Daoy (cell line): Measurements from ENCODE around the gene SNX14. TPM values are rescaled to one million over a fixed set of nuclear protein-coding genes. Genes with fewer than 3 reads are reported as not detected.
"Not testable (repeated sequence)": the region's sequence is repeated elsewhere in the genome, so short reads cannot be mapped to it uniquely, and the experiment has no call there.

Experiments
- DNase-seq: peaks from one replicate; pipeline ENCODE4 v3.0.0-alpha.2; 2015; ENCODE audit warnings: low read depth
- total RNA-seq: library from RNA; depleted of rRNA; stranded (reverse); fragments of >200 nt; shearing (Covaris generic); gene quantifications from 2 replicates; pipeline ENCODE4 v1.2.3, GENCODE V29; 2014

The SNX14 gene
- total RNA-seq, 1 experiment from 2014 or later: 134 TPM

DNA sequence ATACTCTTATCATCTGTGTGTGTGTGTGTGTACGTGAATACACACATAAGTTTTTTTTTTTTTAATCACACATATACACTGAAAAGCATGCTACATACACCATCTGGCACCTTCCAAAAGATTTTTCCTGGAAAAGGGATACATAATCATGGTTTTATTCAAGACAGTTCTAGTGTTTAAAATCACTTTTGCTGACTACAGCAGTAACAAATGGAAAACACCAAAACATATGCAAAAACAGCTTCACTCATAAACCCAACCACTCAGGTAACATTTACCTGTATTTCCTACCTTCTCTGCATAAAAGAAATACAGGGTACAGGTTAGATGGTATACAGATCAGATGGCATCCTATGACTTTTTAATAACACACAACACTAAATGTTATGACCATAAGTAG lies 2.5 kb downstream of the SNX14 start:
- no peak for DNase-seq

DNA sequence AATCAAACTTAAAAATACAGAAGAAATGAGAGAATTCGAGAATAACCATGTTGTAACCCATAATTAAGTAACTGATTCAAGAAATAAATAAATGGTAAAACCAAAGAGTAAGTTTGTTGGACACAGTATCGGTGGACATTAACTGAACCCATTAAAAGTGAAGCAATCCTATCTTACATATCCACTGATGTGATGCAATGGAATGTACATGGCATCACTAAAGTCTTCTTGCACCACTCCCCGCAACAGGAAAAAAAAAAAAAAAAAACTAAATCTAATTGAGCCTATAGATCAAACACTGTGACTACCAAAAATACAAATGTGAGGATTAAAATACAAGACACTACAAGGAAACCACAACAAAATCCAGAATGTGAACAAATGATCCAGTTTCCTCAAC lies 7.9 kb downstream of the SNX14 start:
- no peak for DNase-seq

DNA sequence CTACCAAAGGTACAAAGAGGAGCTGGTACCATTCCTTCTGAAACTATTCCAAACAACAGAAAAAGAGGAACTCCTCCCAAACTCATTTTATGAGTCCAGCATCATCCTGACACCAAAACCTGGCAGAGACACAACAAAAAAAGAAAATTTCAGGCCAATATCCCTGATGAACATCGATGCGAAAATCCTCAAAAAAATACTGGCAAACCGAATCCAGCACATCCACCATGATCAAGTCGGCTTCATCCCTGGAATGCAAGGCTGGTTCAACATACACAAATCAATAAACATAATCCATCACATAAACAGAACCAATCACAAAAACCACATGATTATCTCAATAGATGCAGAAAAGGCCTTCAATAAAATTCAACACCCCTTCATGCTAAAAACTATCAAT lies 10.8 kb downstream of the SNX14 start:
- not testable (repeated sequence) for DNase-seq

DNA sequence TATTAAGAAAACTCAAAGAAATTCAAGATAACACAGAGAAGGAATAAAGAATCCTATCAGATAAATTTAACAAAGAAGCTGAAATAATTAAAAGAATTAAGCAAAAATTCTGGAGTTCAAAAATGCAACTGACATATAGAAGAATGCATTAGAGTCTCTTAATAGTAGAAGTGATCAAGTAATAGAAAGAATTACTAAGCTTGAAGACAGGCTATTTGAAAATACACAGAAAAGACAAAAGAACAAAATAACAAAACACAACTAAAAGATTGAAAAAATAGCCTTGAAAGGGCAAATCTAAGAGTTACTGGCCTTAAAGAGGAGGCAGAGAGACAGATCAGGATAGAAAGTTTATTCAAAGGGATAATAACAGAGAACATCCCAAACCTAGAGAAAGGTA lies 12.1 kb downstream of the SNX14 start:
- DNase-seq: no peak

DNA sequence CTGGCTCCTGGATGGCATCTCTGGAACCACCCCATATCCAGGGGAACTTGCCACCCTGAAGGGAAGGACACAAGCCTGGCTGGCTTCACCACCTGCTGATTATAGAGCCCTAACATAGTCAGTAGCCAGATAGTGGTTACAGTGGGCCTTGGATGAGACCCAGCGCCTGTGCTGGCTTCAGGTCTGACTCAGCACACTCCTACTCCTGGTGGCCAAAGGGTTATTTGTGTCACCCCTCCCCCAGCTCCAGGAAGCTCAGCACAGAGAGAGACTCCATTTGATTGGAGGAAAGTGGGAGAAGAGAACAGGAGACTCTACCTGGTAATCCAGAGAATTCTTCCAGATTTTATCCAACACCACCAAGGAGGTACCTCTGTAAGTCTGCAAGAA lies 12.8 kb downstream of the SNX14 start:
- peak; percentile 74 for DNase-seq

DNA sequence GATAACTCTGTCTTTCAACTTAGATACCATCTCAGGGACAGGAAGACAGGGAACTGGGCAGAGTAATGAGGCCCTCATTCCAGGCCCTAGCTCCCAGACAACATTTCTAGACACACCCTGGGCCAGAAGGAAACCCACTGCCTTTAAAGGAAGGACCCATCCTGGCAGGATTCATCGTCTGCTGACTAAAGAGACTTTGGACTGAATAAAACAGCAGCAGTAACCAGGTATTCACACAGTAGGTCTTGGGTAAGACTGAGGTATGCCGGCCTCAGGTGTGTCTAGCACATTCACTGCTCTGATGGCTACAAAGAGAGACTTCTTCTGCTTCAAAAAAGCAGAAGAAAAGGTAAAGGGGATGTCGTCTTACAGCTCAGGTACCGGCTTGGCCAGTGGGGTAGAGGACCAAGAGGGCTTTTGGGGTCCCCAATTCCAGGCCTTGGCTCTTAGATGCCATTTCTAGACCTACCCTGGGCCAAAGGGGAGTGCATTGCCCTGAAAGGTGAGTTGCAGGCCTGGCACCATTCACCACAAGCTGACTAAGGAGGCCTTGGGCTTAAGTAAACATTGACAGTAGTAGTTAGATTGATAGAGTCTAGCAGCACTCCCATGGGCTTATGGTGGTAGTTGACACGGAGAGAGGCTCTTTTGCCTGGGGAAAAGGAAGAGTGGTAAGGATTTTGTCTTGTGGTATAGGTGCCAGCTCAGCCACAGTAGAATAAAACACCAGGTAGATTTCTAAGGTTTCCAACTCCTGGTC lies 13.4 kb downstream of the SNX14 start:
- peak; percentile 54 for DNase-seq

DNA sequence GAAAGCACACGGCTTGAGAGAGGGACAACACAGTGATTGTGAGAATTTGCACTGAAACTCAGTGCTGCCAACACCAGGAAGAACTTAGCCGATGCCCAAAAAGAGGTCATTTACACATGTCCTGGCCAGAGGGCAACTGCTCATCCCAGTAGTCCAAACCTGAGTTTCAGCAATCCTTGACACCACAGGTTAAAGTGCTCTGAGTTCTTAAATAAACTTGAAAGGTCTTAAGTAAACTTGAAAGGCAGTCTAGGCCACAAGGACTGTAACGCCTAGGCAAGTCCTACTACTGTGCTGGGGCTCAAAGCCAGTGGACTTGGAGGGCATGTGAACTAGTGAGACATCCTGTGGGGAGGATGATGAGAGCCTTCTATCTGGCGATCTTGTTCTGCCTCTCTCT lies 14.1 kb downstream of the SNX14 start:
- no peak for DNase-seq

DNA sequence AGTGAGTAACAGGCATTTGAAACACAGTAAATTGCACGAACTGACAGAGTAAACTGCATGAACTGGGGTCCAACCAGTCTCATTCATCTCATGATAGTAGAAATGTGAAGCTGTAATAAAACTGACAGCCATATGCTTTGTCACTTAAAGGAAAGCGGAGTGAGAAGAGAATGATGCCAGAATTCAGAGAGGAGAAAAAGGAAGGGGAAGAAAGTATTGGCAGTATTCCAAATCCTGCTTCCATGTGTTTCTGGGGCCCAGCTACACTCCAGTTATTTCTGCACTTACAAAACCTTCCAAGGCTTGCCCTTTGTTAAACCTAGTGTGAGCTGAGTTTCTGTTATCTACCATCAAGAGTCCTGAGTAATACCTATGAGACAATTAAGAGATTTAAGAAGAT lies 17.2 kb downstream of the SNX14 start:
- DNase-seq: no peak

DNA sequence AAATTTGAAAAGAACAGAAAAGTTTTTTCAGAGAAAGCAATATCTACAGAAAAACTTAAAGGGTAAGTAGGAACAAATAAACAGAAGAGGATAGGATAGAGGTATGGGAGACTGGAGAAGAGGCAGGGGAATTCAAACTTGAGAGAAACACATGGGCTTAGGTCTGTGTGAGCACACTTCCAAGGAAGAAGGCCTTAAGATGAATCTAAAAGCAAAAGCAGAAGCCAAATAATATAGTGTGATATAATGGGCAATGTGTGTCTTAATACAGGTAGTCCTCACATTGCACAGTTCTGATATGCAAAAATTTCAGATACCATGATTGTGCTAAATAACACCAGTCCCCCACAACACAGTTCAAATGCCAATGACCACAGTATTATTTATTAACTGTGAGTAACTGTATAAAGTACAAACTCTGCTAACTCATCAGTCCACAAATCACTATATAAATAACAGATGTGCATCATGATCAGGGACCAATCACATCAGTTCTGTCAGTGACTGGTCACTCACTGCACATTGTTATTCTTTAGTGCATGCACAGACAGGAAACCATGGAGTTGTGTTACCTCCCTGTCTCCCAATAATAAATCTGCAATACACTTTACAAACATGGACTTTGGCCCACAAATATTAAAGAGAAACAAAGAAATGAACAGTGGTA lies 18.6 kb downstream of the SNX14 start:
- peak; percentile 28 for DNase-seq

DNA sequence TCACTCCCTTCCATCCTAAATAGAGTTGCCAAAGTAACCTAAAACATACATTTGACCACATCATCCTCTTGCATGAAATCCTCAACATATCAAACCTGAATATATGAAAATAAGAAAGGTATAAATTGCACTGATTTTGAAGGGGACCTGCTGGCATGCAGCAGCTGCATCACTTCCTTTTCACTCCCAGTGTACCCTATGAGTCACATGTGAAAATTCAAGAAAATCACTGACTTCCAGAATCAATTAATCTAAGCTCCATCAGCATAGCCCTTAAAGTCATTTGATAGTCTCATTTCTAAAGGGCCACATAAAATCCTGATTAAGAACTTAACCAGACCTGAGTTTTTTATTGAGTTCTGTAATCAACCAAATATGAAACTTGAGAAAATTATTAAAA lies 24.3 kb downstream of the SNX14 start:
- peak; percentile 20 for DNase-seq

DNA sequence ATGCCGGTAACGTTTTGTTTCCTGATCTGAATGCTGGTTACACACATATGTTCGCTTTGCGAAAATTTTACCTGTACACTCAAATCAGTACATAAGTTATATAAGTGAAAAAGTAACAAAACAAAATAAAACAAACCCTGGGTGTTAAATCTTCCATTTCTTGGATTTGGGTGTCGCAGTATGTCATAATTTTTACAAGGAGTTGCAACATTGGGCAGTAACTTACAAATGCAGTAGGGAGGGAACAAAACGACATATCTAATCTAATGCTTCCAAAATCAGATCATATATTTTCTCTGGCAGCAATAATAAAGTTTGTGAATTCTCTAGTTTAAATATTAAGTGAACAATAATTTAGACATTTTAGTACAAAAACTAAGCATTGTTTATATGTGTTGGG lies 25.2 kb downstream of the SNX14 start:
- DNase-seq: no peak

DNA sequence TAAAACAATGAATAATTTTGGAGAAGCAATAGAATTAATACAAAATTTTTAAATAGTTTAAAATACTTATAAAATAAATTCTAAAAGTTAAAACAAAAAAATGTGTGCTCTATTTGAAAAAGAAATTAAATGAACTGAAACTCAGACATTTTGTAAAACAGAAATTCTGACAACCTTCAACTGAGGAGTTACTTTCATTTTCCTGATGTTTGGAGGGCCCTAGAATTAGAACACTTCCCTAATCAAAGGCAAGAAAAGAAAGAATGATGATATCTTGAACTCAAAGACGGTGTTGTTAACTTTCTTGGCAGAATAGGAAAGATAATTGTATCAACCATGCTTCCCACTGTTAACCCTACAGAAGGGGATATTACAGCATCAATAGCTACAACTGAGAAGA lies 27.9 kb downstream of the SNX14 start:
- no peak for DNase-seq

DNA sequence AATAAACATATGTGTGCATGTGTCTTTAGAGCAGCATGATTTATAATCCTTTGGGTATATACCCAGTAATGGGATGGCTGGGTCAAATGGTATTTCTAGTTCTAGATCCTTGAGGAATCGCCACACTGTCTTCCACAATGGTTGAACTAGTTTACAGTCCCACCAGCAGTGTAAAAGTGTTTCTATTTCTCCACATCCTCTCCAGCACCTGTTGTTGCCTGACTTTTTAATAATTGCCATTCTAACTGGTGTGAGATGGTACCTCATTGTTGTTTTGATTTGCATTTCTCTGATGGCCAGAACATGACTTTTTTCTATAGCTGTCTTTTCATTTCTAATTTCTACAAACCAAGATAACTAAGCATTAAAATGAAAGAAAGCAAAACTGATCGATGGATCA lies 29.4 kb downstream of the SNX14 start:
- DNase-seq: not testable (repeated sequence)

DNA sequence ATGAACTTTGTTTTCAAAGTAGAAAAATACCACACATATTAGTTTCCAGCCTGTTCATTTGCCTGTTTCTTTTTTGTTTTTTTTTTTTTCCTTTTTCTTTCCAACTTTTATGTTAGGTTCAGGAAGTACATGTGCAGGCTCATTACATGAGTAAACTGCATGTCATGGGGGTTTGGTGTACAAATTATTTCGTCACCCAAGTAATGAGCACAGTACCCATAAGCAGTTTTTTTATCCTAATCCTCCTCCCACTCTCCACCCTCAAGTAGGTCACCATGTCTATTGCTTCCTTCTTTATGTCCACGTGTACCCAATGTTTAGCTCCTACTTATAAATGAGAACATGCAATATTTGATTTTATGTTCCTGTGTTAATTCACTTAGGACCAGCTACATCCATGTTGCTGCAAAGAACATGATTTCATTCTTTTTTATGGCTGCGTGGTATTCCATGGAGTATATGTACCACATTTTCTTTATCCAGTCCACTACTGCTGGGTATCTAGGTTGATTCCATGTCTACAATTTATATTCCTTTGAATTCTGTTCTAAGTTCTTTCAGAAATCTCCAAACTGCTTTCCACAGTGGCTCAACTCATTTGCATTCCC lies 31.8 kb downstream of the SNX14 start:
- no peak for DNase-seq

DNA sequence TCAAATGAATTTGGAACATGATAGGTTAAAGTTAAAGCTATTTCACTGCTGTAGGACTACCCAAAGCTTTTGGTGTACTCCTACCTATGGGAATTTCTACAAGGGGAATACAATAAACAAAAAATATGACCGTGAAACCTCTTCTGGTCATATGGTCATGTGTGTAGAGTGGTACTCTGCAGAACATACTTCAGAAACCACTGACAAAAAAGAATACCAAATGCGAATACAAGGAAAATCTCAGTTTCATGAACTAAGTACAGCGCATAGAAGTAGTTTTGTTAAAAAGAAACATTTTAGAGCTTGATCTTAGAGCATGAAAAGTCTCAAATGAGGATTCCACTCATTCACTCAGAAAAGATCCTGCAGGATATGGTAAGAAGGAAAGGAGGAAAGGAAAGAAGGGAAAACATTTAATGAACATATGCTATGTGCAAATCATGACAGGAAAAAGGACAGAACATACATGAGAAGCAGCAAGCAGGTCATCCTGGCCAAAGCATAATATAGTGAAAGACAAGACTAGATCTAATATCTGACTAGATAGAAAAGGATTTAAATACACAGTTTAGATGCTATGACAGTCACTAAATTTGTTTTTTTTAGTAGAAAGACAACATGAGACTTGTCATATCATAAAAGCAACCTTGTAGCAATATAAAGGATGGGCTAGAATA lies 36.5 kb downstream of the SNX14 start:
- no peak for DNase-seq

DNA sequence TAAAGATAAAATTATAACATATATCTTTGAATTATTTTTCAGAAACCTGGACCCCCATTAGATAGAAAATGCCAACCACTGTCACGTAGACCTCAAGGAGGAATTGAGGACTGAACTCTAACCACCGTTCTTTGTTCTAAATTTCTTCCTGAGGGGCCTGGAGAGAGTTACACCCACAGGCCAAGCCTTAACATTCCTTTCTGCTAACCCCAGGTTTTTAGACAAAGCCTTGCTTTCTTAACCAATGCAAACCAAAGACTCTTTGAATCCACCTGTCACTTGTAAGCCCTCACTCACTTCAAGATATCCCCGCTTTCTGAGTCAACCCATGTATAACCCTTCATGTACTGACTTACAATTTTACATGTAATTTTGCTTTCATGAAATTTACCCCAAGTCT lies 41.0 kb downstream of the SNX14 start:
- no peak for DNase-seq

DNA sequence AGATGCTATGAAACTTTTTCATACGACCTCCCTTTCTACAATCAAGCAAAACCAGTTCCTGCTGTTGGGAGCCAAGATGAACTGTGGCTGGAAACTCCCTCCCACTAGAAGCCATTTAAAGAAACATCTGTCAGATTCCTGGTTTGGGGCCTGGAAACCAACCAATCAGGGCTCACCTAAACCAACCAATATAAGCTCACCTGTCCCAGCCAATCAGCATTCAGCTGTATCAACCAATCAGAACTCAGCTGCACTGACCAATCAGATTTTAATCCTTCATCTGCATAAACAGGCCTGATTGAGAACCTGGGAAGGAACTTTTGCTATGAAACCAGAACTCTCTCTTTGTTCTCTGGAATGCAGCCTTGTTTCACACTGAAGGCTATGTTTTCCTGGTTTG lies 42.4 kb downstream of the SNX14 start:
- no peak for DNase-seq

DNA sequence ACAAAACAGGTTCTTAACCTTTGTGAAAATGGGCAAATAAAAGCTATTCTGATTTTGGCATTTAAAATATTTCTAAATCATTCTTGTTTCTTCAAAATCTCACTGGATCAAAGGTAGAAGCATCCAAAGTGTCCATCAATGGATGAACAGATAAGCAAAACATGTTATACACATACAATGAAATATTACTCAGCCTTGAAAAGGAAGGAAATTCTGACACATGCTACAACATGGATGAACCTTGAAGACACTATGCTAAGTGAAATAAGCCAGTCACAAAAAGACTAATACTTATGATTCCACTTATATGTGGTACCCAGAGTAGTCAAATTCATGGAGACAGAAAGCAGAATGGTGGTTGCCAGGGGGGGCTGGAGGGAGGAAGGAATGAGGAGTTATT lies 45.9 kb downstream of the SNX14 start:
- DNase-seq: no peak

DNA sequence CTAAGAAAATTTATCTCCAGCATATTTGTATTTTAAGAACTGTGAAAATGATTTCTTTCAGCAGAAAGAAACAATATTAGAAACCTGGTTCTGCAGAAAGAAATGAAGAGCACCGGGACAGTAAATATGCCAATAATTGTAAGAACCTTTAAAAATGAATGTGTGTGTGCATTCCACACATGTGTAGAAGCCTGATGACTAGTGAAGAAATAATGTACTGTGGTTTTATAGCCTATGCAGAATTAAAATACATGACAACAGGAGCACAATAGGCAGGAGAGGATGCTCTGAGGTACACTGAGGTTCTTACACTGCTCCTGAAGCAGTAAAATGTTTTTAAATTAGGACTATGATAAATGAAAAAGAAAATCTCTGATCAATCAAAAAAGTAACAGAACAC lies 48.9 kb downstream of the SNX14 start:
- no peak for DNase-seq

DNA sequence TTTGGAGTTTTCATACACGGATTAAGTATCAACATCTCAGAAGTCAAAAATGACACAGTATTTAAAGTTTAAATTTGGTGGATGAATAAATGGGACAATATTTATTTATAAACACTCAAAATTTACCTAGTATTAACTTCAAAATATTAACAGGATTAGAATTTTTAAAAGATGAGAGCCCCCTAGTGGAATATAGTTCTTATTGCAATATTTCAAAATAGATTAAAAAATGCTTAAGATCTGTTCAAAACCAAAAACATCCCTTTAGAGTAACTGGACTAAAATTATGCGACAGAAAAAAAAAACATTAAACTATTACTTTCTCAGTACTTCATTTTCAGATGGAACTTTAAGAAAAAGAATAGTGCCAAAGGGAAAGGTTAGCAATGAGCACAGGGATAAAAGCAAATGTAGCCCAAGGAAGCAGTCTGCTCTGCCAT lies 56.6 kb downstream of the SNX14 start:
- no peak for DNase-seq

DNA sequence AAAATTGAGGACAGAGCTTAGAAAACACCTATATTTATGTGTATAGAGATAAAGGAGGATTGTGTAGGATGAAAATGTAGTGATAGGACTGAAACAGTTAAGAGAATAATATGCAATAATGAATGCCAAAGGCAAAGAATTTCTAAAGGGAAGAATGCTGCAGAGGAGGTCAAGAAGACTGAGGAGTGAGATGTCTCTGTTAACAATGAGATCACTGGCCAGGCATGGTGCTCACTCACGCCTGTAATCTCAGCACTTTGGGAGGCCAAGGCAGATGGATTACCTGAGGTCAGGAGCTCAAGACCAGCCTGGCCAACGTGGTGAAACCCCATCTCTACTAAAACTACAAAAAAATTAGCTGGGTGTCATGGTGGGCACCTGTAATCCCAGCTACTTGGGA lies 69.4 kb downstream of the SNX14 start:
- DNase-seq: not testable (repeated sequence)

DNA sequence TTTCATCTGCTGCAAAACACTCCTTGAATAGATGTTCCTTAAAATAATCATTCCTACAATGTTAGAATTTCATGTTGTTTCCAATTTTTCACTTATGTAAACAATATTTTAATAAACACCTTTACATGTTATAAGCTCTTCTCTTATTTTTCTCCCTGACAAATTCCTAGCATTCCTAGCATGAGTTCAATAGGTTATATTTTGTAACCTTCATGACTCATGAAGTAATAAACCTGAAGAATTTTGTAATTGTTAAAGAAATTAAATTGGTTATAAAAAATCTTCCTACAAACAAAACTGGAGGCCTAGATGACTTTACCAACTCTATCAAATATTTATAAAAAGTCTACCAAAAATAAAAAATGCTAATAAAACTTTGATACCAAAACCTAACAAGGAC lies 77.5 kb downstream of the SNX14 start:
- no peak for DNase-seq
